KMS-11 (cell line): ENCODE results near the gene MYO1E.

Experiments used
- H2AFZ ChIP-seq: fragments of 200-600 bp; sonication (generic); 2 replicates; pipeline ENCODE4 v1.6.1; 2016; ENCODE audit warnings: antibody characterized with exemption, mixed run types, low read depth
- H3K27ac ChIP-seq: fragments of 200-600 bp; sonication (generic); 2 replicates; pipeline ENCODE4 v1.6.1; 2016; ENCODE audit warnings: mild to moderate bottlenecking, mixed run types
- H3K27me3 ChIP-seq: fragments of 200-600 bp; sonication (generic); 2 replicates; pipeline ENCODE4 v1.6.1; 2017; ENCODE audit warnings: mild to moderate bottlenecking, low read depth, mixed run types, moderate library complexity; ENCODE audit not compliant: insufficient read depth
- H3K36me3 ChIP-seq: fragments of 200-600 bp; sonication (generic); 2 replicates; pipeline ENCODE4 v1.6.1; 2017; ENCODE audit warnings: mild to moderate bottlenecking, mixed run types; ENCODE audit not compliant: insufficient read depth
- H3K4me1 ChIP-seq: fragments of 200-600 bp; sonication (generic); 2 replicates; pipeline ENCODE4 v1.6.1; 2016; ENCODE audit warnings: mild to moderate bottlenecking, low read depth, mixed run types; ENCODE audit not compliant: poor library complexity, severe bottlenecking
- H3K4me2 ChIP-seq: fragments of 200-600 bp; sonication (generic); 2 replicates; pipeline ENCODE4 v1.7.0; 2016; ENCODE audit warnings: mild to moderate bottlenecking, mixed run types
- H3K4me3 ChIP-seq: fragments of 200-600 bp; sonication (generic); IDR thresholded peaks from 2 replicates; pipeline ENCODE4 v1.6.1; 2017; ENCODE audit warnings: low read depth, low read length, mixed read lengths; ENCODE audit not compliant: insufficient read depth
- H3K79me2 ChIP-seq: fragments of 200-600 bp; sonication (generic); 2 replicates; pipeline ENCODE4 v1.6.1; 2016; ENCODE audit warnings: low read depth, mixed run types; ENCODE audit not compliant: insufficient read depth
- H3K9ac ChIP-seq: fragments of 200-600 bp; sonication (generic); 2 replicates; pipeline ENCODE4 v1.6.1; 2016; ENCODE audit warnings: mild to moderate bottlenecking, mixed run types
- H4K20me1 ChIP-seq: fragments of 200-600 bp; sonication (generic); 2 replicates; pipeline ENCODE4 v1.6.1; 2016; ENCODE audit warnings: mild to moderate bottlenecking, mixed run types; ENCODE audit not compliant: insufficient read depth
- TF ChIP-seq, protein P1 (sequence below): fragments of 200-600 bp; sonication (generic); conservative IDR thresholded peaks from 2 replicates; pipeline ENCODE4 v1.6.1; 2017; ENCODE audit warnings: low read depth, mild to moderate bottlenecking, antibody characterized with exemption, low read length, moderate library complexity, mixed read lengths

Gene MYO1E

DNA sequence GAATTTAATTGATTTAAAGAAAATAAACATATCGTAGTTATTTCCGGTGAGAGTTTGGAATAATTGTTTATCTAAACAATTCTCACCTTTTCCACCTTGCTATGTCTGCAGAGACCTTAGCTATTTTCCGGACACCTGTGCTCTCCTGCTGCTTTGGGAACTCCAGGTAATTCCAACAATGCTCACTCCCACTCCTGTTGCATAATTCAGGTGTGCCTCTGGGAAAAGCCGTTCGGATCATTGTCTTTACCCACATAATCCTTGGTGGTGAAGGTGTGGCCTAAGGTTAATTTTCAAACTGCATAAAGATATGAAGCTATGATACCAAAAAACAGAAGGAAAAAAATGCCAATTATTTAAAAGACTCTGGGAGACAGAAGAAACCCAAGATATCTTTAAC, 106.6 kb downstream of the MYO1E start:
- no peaks in the 10 kb centered on the region for H3K27me3 ChIP-seq
- H3K27ac ChIP-seq = no peak overlapping the region
- H3K4me3 ChIP-seq = no peak overlapping the region
- no peaks in the 10 kb centered on the region for H4K20me1 ChIP-seq
- H3K79me2 ChIP-seq = no peaks in the 10 kb centered on the region
- TF ChIP-seq, protein P1, sequence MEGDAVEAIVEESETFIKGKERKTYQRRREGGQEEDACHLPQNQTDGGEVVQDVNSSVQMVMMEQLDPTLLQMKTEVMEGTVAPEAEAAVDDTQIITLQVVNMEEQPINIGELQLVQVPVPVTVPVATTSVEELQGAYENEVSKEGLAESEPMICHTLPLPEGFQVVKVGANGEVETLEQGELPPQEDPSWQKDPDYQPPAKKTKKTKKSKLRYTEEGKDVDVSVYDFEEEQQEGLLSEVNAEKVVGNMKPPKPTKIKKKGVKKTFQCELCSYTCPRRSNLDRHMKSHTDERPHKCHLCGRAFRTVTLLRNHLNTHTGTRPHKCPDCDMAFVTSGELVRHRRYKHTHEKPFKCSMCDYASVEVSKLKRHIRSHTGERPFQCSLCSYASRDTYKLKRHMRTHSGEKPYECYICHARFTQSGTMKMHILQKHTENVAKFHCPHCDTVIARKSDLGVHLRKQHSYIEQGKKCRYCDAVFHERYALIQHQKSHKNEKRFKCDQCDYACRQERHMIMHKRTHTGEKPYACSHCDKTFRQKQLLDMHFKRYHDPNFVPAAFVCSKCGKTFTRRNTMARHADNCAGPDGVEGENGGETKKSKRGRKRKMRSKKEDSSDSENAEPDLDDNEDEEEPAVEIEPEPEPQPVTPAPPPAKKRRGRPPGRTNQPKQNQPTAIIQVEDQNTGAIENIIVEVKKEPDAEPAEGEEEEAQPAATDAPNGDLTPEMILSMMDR = no peak
- no peaks in the 10 kb centered on the region for H3K4me1 ChIP-seq
- H2AFZ ChIP-seq = no peak overlapping the region
- no peak overlapping the region for H3K4me2 ChIP-seq
- H3K9ac ChIP-seq = no peak overlapping the region
- no peaks in the 10 kb centered on the region for H3K36me3 ChIP-seq

- H3K36me3 ChIP-seq = no peaks in the 10 kb centered on the region
- H3K27me3 ChIP-seq = no peaks in the 10 kb centered on the region
- no peak overlapping the region for H3K4me2 ChIP-seq
- H3K4me1 ChIP-seq = no peaks in the 10 kb centered on the region
- no peaks in the 10 kb centered on the region for H4K20me1 ChIP-seq
- TF ChIP-seq, protein P1 = no peak
- H3K27ac ChIP-seq = no peak overlapping the region
- H3K9ac ChIP-seq = no peak overlapping the region
- no peak overlapping the region for H2AFZ ChIP-seq
- no peak overlapping the region for H3K4me3 ChIP-seq
- H3K79me2 ChIP-seq = no peaks in the 10 kb centered on the region
Measured at GRCh38 chr15:59262316-59262715, 110.4 kb downstream of the MYO1E start.

DNA sequence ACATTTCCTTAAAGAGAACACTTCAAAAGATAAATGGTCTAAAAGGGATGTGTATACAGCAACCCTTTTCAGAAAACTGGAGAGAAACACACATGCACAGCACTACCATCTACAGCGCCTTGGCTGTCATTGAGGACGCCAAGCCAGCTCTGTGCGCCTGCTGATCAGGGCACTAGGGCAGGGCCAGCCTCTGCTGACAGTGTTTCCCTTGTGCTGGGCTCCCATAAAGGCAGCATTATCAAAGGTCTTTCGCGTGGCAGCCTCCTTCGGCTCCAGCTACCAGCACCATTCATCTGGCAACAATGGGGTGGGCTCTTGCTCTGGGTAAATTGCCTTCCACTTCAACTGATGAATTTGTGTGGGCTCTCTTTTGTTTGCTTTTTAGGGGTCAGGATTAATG, 112.6 kb downstream of the MYO1E start:
- no peak overlapping the region for H3K4me3 ChIP-seq
- H4K20me1 ChIP-seq = no peaks in the 10 kb centered on the region
- H3K9ac ChIP-seq = no peak overlapping the region
- TF ChIP-seq, protein P1 = no peak
- no peak overlapping the region for H3K27ac ChIP-seq
- H3K36me3 ChIP-seq = no peaks in the 10 kb centered on the region
- no peaks in the 10 kb centered on the region for H3K27me3 ChIP-seq
- no peak overlapping the region for H2AFZ ChIP-seq
- H3K4me1 ChIP-seq = peaks cover 5% of the 10 kb centered on the region
- no peak overlapping the region for H3K4me2 ChIP-seq
- H3K79me2 ChIP-seq = no peaks in the 10 kb centered on the region

GRCh38 chr15:59259137-59259943, 113.3 kb downstream of the MYO1E start:
- Histone ChIP-seq H3K79me2 (no peaks in the 10 kb centered on the region), H3K36me3 (no peaks in the 10 kb centered on the region), H3K27me3 (no peaks in the 10 kb centered on the region), H3K27ac (no peak overlapping the region), H3K4me3 (no peak overlapping the region), H3K4me2 (no peak overlapping the region), H3K9ac (no peak overlapping the region), H3K4me1 (peaks cover 5% of the 10 kb centered on the region), H2AFZ (no peak overlapping the region), H4K20me1 (no peaks in the 10 kb centered on the region)
- TF ChIP-seq, protein P1 = no peak
